Esophagus muscularis mucosa (tissue), 4 donors: ENCODE measurements around the gene STING1. TPM values are rescaled to one million over a fixed set of nuclear protein-coding genes. Genes with fewer than 3 reads are reported as not detected.

ENCODE experiments used
- DNase-seq: peaks from one replicate; pipeline ENCODE4 v3.0.0-alpha.2; 2017; ENCODE audit errors: extremely low spot score
- H3K27ac ChIP-seq, 4 donors: fragments of 200-600 bp; sonication (generic); replicated peaks in 1 of 4; 1 replicate in 3 of 4; 2 replicates in 1 of 4; pipeline ENCODE4 v1.5.1; 2016 to 2019; ENCODE audit warnings: mild to moderate bottlenecking in 1 of 4
- H3K27me3 ChIP-seq, 4 donors: fragments of 200-600 bp; sonication (generic); one replicate each; pipeline versions ENCODE4 v1.5.1 to v1.6.0; 2016 to 2019
- H3K36me3 ChIP-seq, 4 donors: fragments of 200-600 bp; sonication (generic); one replicate each; pipeline ENCODE4 v1.5.1; 2016 to 2019
- H3K4me1 ChIP-seq, 4 donors: fragments of 200-600 bp; sonication (generic); one replicate each; pipeline ENCODE4 v1.5.1; 2016 to 2019
- H3K4me3 ChIP-seq, 4 donors: fragments of 200-600 bp; sonication (generic); 1 replicate in 2 of 4; 2 replicates in 2 of 4; pipeline ENCODE4 v1.5.1; 2016 to 2019; ENCODE audit warnings: mild to moderate bottlenecking in 4 of 4, moderate library complexity in 1 of 4
- H3K9me3 ChIP-seq, 4 donors: fragments of 200-600 bp; sonication (generic); 1 replicate in 3 of 4; 2 replicates in 1 of 4; pipeline ENCODE4 v1.5.1; 2016 to 2019
- CTCF ChIP-seq, 3 experiments: fragments of 200-600 bp in 2 of 3; fragments of 450-650 bp in 1 of 3; sonication (generic) in 2 of 3; IDR thresholded peaks; one replicate each; pipeline ENCODE4 v1.5.1; 2017 to 2019; ENCODE audit warnings: antibody characterized with exemption in 3 of 3, mild to moderate bottlenecking in 2 of 3, moderate library complexity in 1 of 3
- EP300 ChIP-seq: sonication (generic); formaldehyde crosslinking; IDR thresholded peaks from one replicate; pipeline ENCODE4 v1.6.1; 2017; ENCODE audit warnings: antibody characterized with exemption
- POLR2A ChIP-seq: fragments of 450-650 bp; IDR thresholded peaks from one replicate; pipeline ENCODE4 v1.6.1; 2017; ENCODE audit warnings: antibody characterized with exemption, moderate library complexity, mild to moderate bottlenecking, low read depth
- POLR2AphosphoS5 ChIP-seq, 2 donors: sonication (generic); formaldehyde crosslinking; IDR thresholded peaks; one replicate each; pipeline ENCODE4 v1.6.1; 2017; ENCODE audit warnings: antibody characterized with exemption in 2 of 2
- WGBS: methylation state at CpG from one replicate; pipeline ENCODE4 v1.1.5; 2018; 5-methylcytosine and 5-hydroxymethylcytosine counted together
- intact Hi-C: fragments of 100-400 bp; cut with DNase I; formaldehyde crosslinking; loops from one replicate; pipeline ENCODE4 v1.15.1; 2023
- total RNA-seq, 4 donors: library from RNA; depleted of rRNA; stranded (reverse); fragments of >200 nt; gene quantifications; one replicate each; pipeline versions ENCODE4 v1.1.0 to v1.2.1, GENCODE V29; 2016

Gene STING1
- total RNA-seq, 4 donors from 2014 or later: 22.0 to 82.8 (median 52.4) TPM

GRCh38 chr5:139472386-139473030, 10.1 kb downstream of the STING1 start:
- no peak for DNase-seq
- Histone ChIP-seq H3K4me3 (no peak overlapping the region), H3K36me3 (peaks cover 0 to 27% (median 22%) of the 10 kb centered on the region in 4 donors), H3K9me3 (no peaks in the 10 kb centered on the region), H3K4me1 (peaks cover 29 to 37% (median 30%) of the 10 kb centered on the region in 4 donors), H3K27me3 (no peaks in the 10 kb centered on the region), H3K27ac (peak overlapping the region; percentile 7 to 54 (median 51))
- intact Hi-C loops: no loop called here
- 88% methylated on average over 15 of the region's 15 CpGs for WGBS
- no peak for TF ChIP-seq EP300
- TF ChIP-seq POLR2AphosphoS5 (IDR thresholded peaks at IDR 0.05): no peak
- TF ChIP-seq POLR2A: no peak
- no peak for TF ChIP-seq CTCF (IDR thresholded peaks at IDR 0.05)

DNA sequence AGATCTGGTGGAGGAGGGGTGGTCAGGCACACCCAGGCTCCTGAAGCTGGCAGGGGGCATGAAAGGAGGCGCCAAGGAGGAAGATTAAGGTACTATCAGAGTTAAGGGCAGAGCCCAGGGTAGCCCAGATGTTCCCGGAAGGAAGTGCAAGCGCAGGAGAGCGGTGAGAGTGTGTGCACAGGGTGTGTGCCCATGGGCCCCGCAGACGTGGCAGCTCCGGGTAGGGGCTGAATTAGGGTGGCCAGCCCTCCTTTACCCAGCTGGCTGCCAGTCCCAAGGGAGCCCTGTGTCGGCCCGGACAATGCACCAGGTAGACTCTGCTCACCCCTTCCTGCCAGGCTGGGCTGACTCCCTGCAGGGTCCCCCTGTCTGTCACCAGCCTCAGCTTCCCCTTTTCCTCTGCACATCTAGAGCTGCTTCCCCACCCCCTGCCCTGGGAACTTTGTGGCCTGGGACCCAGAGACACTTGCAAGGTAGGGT, 11.7 kb downstream of the STING1 start, which contains the start of gene SMIM33:
TSS of gene SMIM33 (plus strand) at position 184 of the 480 bp plus-strand sequence. CDS start at position 302, 118 bp downstream.
- Histone ChIP-seq H3K4me1 (peaks cover 29 to 37% (median 30%) of the 10 kb centered on the region in 4 donors), H3K9me3 (no peaks in the 10 kb centered on the region), H3K4me3 (no peak within 1 kb of the TSS), H3K36me3 (peaks cover 0 to 10% (median 7%) of the 10 kb centered on the region in 4 donors), H3K27ac (peak within 1 kb of the TSS in 1 of 4 donors; percentile 16), H3K27me3 (no peaks in the 10 kb centered on the region)
- intact Hi-C loops: no loop called here
- DNase-seq: no peak
- TF ChIP-seq POLR2AphosphoS5 (IDR thresholded peaks at IDR 0.05): no peak
- no peak for TF ChIP-seq CTCF (IDR thresholded peaks at IDR 0.05)
- TF ChIP-seq POLR2A: no peak
- no peak for TF ChIP-seq EP300
- 77% methylated on average over 9 of the region's 9 CpGs for WGBS

GRCh38 chr5:139468421-139468931, 14.1 kb downstream of the STING1 start:
- Histone ChIP-seq H3K27me3 (no peaks in the 10 kb centered on the region), H3K36me3 (no peaks in the 10 kb centered on the region), H3K27ac (no peak overlapping the region), H3K4me1 (peaks cover 10 to 14% (median 11%) of the 10 kb centered on the region in 4 donors), H3K9me3 (no peaks in the 10 kb centered on the region), H3K4me3 (no peak overlapping the region)
- intact Hi-C loops: no loop called here
- 79% methylated on average over 8 of the region's 8 CpGs for WGBS
- DNase-seq: no peak
- TF ChIP-seq CTCF (IDR thresholded peaks at IDR 0.05) (no peak), POLR2A (no peak), EP300 (no peak), POLR2AphosphoS5 (IDR thresholded peaks at IDR 0.05) (no peak)

- TF ChIP-seq CTCF (IDR thresholded peaks at IDR 0.05) (no peak), POLR2A (no peak), POLR2AphosphoS5 (IDR thresholded peaks at IDR 0.05) (no peak), EP300 (no peak)
- H3K4me3 ChIP-seq: peak within 1 kb of the TSS; percentile 38 to 50 (median 39)
- peak within 1 kb of the TSS; percentile 37 to 78 (median 62) for H3K27ac ChIP-seq
Measured at GRCh38 chr5:139462586-139463276, 19.8 kb downstream of the STING1 start, which contains the start of gene ECSCR. TSS of gene ECSCR (minus strand) at chr5:139462743. CDS start at chr5:139462670, 73 bp downstream.

More at GRCh38 chr5:139462586-139463276, 19.8 kb downstream of the STING1 start, which contains the start of gene ECSCR:
- peaks cover 0 to 4% (median 1%) of the 10 kb centered on the region in 4 donors for H3K4me1 ChIP-seq
- intact Hi-C loops: no loop called here
- no peaks in the 10 kb centered on the region for H3K27me3 ChIP-seq
- H3K9me3 ChIP-seq: no peaks in the 10 kb centered on the region
- no peak for DNase-seq
- WGBS: 81% methylated on average over 8 of the region's 10 CpGs
- peaks cover 0 to 3% (median 0%) of the 10 kb centered on the region in 4 donors for H3K36me3 ChIP-seq
